CD4-positive, alpha-beta T cell (primary cell): ENCODE data around the gene NTM. TPM values are rescaled to one million over a fixed set of nuclear protein-coding genes. Genes with fewer than 3 reads are reported as not detected.

Experiments
- ATAC-seq: fragments of 200-7000 bp; cut with Tn5 transposase; one replicate; pipeline ENCODE4 v1.10.0; 2022; ENCODE audit warnings: mild to moderate bottlenecking; ENCODE audit not compliant: poor library complexity
- CTCF ChIA-PET: fragments of 350-600 bp; sonication (Branson Sonifier 250); formaldehyde crosslinking; loops from one replicate; lab custom pipeline; 2021; ENCODE audit warnings: antibody characterized with exemption, inconsistent platforms; lab: Charles Lee
- POLR2A ChIA-PET: fragments of 350-600 bp; sonication (Branson Sonifier 250); formaldehyde crosslinking; loops from one replicate; lab custom pipeline; 2021; ENCODE audit warnings: antibody characterized with exemption, inconsistent platforms; lab: Charles Lee
- DNase-seq, 14 experiments: peaks; one replicate each; pipeline ENCODE4 v3.0.0-alpha.2; 2013 to 2020; ENCODE audit warnings: mixed read lengths in 2 of 14
- H3K27ac ChIP-seq, 2 donors: one replicate each; pipeline versions ENCODE4 v1.5.1 to v1.7.0; 2013; ENCODE audit warnings: low read length in 2 of 2, low read depth in 1 of 2, mild to moderate bottlenecking in 1 of 2
- H3K27me3 ChIP-seq, 2 experiments: 1 replicate in 1 of 2; 2 replicates in 1 of 2; pipeline versions ENCODE4 v1.6.1 to v1.7.0; 2013; ENCODE audit warnings: low read length in 2 of 2, control low read depth in 1 of 2, mild to moderate bottlenecking in 1 of 2, moderate library complexity in 1 of 2; ENCODE audit not compliant: insufficient read depth in 2 of 2, control insufficient read depth in 1 of 2
- H3K36me3 ChIP-seq: one replicate; pipeline ENCODE4 v1.6.1; 2013; ENCODE audit warnings: low read length, control low read depth; ENCODE audit not compliant: insufficient read depth
- H3K4me1 ChIP-seq: one replicate; pipeline ENCODE4 v1.6.1; 2013; ENCODE audit warnings: low read length, control low read depth; ENCODE audit not compliant: insufficient read depth
- H3K4me3 ChIP-seq: one replicate; pipeline ENCODE4 v1.5.1; 2013; ENCODE audit warnings: mild to moderate bottlenecking, low read length, moderate library complexity
- H3K9me3 ChIP-seq, 2 experiments: 1 replicate in 1 of 2; 2 replicates in 1 of 2; pipeline versions ENCODE4 v1.6.1 to v1.7.0; 2013; ENCODE audit warnings: low read length in 2 of 2, mild to moderate bottlenecking in 2 of 2, control low read depth in 1 of 2, moderate library complexity in 1 of 2; ENCODE audit not compliant: control insufficient read depth in 1 of 2, insufficient read depth in 1 of 2
- H3K27ac Mint-ChIP-seq: one replicate; pipeline ENCODE4 v1.8.0; 2020; ENCODE audit warnings: mixed read lengths
- H3K27me3 Mint-ChIP-seq: one replicate; pipeline ENCODE4 v1.8.0; 2021; ENCODE audit warnings: mixed read lengths
- H3K36me3 Mint-ChIP-seq: one replicate; pipeline ENCODE4 v1.8.0; 2021; ENCODE audit warnings: low read depth, mixed read lengths
- H3K4me1 Mint-ChIP-seq: one replicate; pipeline ENCODE4 v1.8.0; 2021; ENCODE audit warnings: low read depth, mixed read lengths
- H3K4me3 Mint-ChIP-seq: one replicate; pipeline ENCODE4 v1.8.0; 2020; ENCODE audit warnings: mild to moderate bottlenecking, mixed read lengths
- H3K9me3 Mint-ChIP-seq: one replicate; pipeline ENCODE4 v1.8.0; 2020; ENCODE audit warnings: mixed read lengths
- CTCF ChIP-seq: fragments of 200-600 bp; IDR thresholded peaks from one replicate; pipeline ENCODE4 v1.8.0; 2022; ENCODE audit warnings: antibody characterized with exemption, mild to moderate bottlenecking
- intact Hi-C, 2 experiments: fragments of 100-400 bp; cut with DNase I in 1 of 2; cut with micrococcal nuclease in 1 of 2; formaldehyde crosslinking; loops; one replicate each; pipeline versions ENCODE4 v1.15.1 to v1.9.0; 2023 to 2025; cut with DNase I, micrococcal nuclease
- total RNA-seq, 174 experiments: library from RNA in 2 of 174; stranded (reverse) in 2 of 174; gene quantifications; one replicate each; pipeline ENCODE4 v1.2.3 and lab custom pipeline; 2021 to 2026

The NTM gene
- total RNA-seq, 2 experiments from 2014 or later, result not detected

DNA sequence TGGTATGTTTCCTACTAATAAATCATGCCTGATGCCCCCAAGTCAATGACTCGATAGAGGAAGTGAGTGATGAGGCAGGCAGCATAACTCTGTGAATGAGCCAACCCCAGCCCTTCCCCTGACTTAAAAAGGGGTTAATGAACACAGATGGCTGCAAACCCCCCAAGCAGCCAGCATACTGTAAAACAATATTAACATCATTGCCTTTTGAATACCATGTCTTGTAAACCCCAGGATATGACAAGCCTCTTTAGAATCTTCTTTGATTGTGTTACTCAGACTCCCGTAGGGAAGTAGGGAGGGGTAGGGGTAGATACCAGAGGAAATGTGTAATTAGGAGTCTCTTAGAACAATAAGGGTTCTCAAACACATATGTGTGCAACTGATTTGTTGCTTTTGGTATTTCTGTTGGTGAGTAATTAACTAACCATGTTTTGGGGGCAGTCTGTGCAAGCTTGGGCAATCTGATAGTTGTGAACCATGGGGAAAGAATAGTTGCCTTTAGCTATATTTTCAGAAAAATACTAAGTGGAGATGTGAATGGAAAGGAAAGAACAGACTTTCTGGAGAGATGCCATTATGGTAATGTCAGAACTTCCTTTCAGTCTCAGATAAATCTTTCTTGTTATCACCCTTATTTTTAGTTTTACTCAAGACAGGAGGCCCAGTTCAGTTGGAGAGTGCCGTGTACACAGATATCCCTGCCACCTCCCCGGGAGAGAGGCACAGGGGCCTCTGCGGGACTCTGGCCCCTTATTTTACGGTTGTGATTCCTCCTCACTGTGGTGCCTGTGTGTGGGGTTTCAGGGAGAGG is 701.8 kb downstream of the NTM start:
- H3K4me1 Mint-ChIP-seq, result no peaks in the 10 kb centered on the region
- H3K36me3 Mint-ChIP-seq, result no peaks in the 10 kb centered on the region
- CTCF ChIA-PET, result interaction anchor here (1.1 kb wide), 1 partner anchor 12 kb away, joined by 3 read pairs; no protein-coding TSS in a partner anchor

DNA sequence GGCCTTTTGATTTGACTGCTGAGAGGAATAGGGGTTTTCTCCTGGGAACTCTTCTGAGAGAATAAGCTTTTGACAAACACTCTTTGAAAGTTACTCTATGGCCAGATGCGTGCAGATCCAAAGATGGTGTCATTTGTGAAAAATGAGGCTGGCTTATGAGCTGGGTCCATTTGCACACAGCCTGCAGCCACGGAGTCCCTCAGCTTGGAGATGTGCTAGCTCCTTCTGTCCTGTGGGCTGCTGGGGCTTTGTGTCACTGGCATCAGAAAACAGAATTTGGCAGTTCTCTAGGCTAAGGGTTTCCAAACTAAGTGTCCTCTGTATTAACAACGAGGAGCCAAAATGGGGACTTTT is 702.4 kb downstream of the NTM start:
- no peak for TF ChIP-seq CTCF
- H3K9me3 Mint-ChIP-seq, result peaks cover 2% of the 10 kb centered on the region
- POLR2A ChIA-PET, result no interaction called here
- H3K36me3 Mint-ChIP-seq, result no peaks in the 10 kb centered on the region
- Histone ChIP-seq H3K4me1 (no peaks in the 10 kb centered on the region), H3K36me3 (no peaks in the 10 kb centered on the region), H3K27me3 (no peaks in the 10 kb centered on the region), H3K4me3 (no peak overlapping the region), H3K27ac (no peak overlapping the region), H3K9me3 (no peaks in the 10 kb centered on the region)
- no peak for DNase-seq
- intact Hi-C loops, result no loop called here
- ATAC-seq, result no peak
- H3K27ac Mint-ChIP-seq, result no peak overlapping the region
- CTCF ChIA-PET, result no interaction called here
- no peak overlapping the region for H3K4me3 Mint-ChIP-seq
- H3K27me3 Mint-ChIP-seq, result no peaks in the 10 kb centered on the region
- no peaks in the 10 kb centered on the region for H3K4me1 Mint-ChIP-seq

More for the DNA sequence above, 701.8 kb downstream of the NTM start:
- H3K27me3 Mint-ChIP-seq, result no peaks in the 10 kb centered on the region
- Histone ChIP-seq H3K4me1 (no peaks in the 10 kb centered on the region), H3K27me3 (no peaks in the 10 kb centered on the region), H3K4me3 (no peak overlapping the region), H3K36me3 (no peaks in the 10 kb centered on the region), H3K27ac (no peak overlapping the region), H3K9me3 (no peaks in the 10 kb centered on the region)
- no peak overlapping the region for H3K4me3 Mint-ChIP-seq
- peaks cover 2% of the 10 kb centered on the region for H3K9me3 Mint-ChIP-seq
- DNase-seq (no peak), ATAC-seq (no peak)
- H3K27ac Mint-ChIP-seq, result no peak overlapping the region
- TF ChIP-seq CTCF, result no peak
- intact Hi-C loops, result no loop called here
- POLR2A ChIA-PET, result no interaction called here

GRCh38 chr11:132073787-132074186 is 703.4 kb downstream of the NTM start:
- Histone ChIP-seq H3K4me1 (no peaks in the 10 kb centered on the region), H3K27ac (no peak overlapping the region), H3K36me3 (no peaks in the 10 kb centered on the region), H3K4me3 (no peak overlapping the region), H3K9me3 (no peaks in the 10 kb centered on the region), H3K27me3 (no peaks in the 10 kb centered on the region)
- intact Hi-C loops, result no loop called here
- Mint-ChIP-seq H3K27me3 (no peaks in the 10 kb centered on the region), H3K27ac (no peak overlapping the region), H3K4me3 (no peak overlapping the region), H3K9me3 (peaks cover 2% of the 10 kb centered on the region), H3K36me3 (no peaks in the 10 kb centered on the region), H3K4me1 (no peaks in the 10 kb centered on the region)
- POLR2A ChIA-PET, result no interaction called here
- ATAC-seq (no peak), DNase-seq (no peak)
- CTCF ChIA-PET, result no interaction called here
- no peak for TF ChIP-seq CTCF
